Measurements from ENCODE around the gene TBL1X.
"Not testable (repeated sequence)": the region's sequence is repeated elsewhere in the genome, so short reads cannot be mapped to it uniquely, and the experiment has no call there.

The TBL1X gene

DNA sequence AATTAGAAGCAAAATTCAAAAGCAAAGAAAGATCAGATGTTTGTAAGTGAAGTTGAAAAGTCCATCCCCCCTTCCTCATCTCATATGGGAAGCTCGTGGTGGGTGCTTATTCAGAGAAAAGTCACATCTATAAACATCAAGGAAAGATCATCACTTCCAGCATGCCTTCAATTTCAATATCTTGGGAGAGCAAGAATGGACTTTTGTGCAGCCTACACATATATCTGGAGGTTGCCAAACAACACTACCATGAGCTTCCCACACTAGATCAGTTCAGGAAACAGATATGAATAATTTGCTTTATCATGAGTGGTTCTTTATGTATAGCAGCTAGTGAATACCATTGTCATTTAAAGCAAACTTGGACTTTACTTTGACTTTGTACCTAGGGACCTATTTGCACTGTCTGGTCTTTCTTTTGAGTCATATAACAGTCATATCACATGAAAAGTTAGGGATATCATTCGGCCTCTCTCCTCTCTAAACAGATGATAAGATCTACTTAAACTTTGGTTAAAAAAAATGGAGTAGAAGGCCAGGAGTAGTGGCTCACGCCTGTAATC is 5.6 kb upstream of the TBL1X start:
- DNase-seq (ENCODE audit: low read depth in 2 of 2): no peak

DNA sequence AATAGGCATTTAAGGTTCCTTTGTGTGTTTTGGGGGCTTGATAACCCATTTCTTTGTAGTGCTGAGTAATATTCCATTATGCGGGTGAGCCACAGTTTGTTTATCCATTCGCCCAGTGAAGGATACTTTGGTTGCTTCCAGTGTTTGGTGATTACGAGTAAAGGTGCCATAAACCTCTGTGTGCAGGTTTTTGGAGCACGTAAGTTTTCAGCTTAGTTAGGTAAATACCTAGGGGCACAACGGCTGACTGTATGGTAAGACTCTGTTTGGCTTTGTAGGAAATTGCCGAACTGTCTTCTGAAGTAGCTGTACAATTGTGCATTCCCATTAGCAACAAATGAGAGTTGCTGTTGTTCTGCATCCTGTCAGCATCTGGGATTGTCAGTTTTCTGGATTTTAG is 3.8 kb upstream of the TBL1X start:
- no peak for DNase-seq (ENCODE audit: low read depth in 2 of 2)

DNA sequence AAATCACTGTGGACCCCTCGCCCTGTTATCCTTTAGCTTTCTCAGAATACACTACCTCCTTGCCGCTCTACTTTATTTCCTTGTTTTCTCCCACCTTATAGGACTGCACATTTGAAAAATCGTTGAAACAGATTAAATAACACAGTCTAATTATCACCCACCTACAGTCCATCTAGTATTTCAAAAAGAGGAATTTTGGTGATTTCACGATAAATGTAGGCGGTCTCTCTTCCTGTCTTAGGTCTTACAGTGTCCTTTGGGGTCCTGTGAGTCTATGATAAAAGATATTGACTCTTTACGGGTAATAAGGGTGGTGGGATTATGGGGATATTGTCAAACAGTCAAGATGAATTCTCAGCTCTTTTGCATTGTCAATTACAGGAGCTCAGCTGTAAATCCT is 2.4 kb upstream of the TBL1X start:
- no peak for DNase-seq (ENCODE audit: low read depth in 2 of 2)

DNA sequence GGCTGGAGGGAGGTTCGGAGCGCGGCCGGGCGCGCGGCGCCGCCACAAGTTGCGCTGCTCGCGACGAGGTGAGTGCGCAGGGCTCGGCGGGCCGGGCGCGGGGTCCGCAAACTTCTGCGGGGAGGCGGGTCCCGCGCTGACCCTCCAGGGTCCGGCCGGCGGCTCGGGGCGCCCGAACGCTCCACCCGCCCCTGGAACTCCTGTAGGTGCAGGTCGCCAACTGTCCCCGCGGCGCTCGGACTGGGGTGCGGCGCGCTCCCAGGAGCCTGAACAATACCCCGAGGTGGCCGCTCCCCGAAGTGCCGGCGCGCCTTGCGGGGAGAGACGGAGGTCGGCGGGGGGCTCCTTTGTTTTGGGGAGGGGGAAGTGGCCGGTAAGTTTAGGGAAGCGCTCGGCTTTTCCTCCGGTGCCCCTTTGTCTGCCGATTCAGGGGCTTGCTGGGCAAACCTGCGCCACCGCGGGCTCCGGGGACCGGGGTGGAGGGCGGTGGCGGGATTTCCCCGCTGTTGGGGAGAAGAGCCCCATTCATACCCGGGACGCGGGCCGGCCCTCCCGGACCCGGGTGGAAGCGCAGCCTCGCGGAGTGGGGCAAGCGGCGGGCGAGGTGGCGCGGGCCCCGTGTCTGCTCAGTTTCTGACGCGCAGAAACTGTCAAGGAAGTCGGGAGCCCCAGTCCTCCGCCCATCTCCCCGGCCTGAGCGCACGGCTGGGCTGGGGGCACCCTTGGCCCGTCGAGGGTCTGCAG is 694 bp downstream of the TBL1X start:
- DNase-seq (ENCODE audit: low read depth in 2 of 2): no peak

DNA sequence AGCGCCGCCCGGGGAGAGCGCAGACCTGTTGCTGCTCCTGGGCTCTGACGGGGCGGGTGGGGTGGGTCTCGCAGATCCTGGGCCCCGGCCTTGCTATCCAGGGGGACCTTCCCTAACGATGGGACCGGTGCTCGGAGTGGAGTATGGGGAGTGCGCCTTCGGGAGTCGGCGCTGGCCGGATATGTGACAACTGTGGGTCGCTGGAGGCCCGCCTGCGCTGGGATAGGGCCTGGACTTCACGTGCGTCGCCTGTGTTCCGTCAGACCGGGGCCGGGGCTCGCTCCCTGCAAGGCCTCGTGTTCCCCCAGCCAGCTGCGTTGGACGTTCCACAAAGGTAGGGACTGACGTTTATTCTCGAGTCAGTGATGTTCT is 1.3 kb downstream of the TBL1X start:
- DNase-seq (ENCODE audit: low read depth in 2 of 2): no peak

DNA sequence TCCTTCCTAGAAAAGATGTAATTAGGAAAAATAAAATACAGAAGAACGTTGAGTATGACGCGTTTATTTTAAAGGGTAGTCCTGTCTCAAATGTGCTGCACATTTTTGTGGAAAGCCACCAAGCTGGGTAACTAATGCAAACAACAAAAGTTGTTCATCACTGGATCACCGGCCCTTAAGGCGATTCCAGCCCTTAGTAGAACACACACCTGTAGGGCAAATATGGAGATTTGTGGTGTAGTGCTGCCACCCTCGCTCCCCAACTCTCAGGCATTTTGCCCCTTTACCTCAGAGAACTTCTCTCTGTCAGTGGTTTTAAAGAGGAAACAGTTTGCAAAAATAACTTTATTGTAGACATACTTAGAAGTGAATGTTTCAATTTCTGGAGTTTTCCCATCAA is 1.9 kb downstream of the TBL1X start:
- DNase-seq (ENCODE audit: low read depth in 2 of 2): no peak

DNA sequence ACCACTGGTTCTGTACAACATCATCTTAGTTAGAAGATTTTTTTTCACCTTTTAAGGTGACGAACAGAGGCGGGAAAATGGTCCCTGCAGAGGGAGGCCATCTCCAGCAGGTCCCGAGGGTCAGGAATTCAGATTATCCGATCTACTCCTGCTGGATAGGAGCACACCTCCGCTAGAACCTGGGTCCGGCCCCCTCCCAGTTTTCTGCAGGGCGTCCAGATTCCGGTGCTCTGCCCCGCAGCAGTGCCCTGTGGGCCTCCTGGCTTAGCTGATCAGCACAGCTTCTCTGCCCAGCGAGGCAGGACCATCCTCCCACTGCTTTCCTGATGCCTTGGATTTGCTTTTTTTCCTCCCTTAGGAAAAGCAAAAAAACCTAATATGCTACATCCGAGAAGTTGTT is 2.3 kb downstream of the TBL1X start:
- DNase-seq (ENCODE audit: low read depth in 2 of 2): no peak

DNA sequence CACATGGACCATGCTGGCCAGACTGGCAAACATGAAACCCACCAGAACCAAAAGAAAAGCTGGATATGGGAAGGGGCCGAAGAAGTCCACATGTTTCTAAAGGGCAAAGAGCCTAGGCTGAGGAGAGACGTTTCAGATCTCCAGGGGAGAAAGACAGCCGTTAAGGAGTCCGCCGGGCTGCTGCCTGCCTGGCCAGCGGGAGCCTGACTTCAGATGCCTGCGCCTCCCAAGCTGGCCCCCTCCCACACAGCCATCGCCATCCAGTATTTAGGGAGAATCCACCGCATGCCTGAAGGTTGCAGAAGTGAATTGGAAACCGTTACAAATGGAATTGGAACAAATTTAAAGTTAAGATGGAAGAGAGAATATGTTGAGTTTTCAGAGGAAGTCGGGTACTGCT is 2.9 kb downstream of the TBL1X start:
- no peak for DNase-seq (ENCODE audit: low read depth in 2 of 2)

DNA sequence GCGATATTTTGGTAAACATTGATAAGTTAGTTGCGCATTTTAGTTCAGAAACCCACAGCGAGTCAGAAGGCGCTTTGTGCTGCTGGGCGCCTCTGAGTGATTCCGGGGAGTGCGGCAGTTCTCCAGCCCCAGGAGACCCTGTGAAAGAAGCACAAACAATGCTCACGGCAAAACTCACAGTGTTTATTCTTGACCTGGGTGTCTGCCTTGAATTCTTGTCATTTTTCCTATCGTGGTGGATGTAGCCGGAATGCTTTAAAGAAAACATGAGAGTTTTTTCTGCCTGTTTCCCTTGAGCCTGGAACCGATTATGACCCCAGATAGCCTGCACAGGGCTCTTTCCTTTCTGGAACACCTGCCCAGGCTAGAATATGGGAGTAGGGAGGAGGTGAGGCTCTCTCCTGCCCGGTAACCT is 6.7 kb downstream of the TBL1X start:
- no peak for DNase-seq (ENCODE audit: low read depth in 2 of 2)

DNA sequence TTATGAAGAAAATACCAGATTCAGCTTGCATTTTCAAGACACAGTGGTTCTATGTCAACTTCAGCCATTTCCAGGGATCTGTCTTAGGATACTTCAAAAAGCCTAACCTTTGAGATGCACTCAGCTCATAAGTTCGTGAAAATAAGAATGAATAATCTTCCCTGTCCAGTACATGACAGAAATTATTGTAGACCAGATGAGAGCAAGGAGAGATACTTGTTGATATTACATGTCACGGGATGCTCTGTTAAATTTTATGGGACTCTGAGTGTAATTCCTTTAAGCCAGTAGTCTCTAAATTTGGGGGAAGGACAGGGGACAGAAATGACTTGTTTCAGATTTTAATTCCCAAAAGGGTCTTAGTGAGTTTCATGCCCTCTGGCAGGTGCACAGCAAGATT is 8.8 kb downstream of the TBL1X start:
- no peak for DNase-seq (ENCODE audit: low read depth in 2 of 2)

DNA sequence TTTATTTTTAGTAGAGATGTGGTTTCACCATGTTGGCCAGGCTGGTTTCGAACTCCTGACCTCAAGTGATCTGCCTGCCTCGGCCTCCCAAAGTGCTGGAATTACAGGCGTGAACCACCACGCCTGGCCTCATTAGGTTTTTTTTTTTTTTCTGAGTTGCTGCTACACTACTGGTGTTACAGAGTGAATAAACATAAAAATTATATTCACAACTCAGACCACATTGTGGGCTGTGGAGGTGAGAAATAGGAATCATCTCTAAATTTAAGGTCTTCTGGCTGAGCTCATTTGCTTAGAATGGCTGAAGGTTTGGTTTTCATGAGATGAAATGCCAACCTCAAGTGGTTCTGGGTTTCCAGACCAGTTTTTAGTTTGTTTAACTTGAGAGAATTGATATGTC is 10.6 kb downstream of the TBL1X start:
- not testable (repeated sequence) for DNase-seq (ENCODE audit: low read depth in 2 of 2)

DNA sequence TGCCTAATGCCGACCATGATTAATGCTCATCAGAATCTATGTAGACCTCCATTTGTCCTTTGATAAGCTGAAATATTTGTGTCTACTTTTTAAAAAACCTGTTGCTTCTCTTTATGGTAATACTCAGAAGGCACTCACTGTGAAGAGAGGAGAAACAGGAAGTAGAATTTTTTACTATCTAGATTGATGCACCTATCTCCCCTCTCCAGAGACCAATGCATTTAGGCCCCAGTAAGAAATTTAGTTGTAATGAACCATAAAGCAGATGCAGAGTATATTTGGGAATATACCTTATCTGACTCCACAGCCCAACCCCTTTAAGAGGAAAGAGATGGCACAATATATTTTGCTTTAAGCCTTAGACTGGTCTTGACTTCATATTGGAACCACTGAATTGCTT is 11.1 kb downstream of the TBL1X start:
- DNase-seq (ENCODE audit: low read depth in 2 of 2): no peak

DNA sequence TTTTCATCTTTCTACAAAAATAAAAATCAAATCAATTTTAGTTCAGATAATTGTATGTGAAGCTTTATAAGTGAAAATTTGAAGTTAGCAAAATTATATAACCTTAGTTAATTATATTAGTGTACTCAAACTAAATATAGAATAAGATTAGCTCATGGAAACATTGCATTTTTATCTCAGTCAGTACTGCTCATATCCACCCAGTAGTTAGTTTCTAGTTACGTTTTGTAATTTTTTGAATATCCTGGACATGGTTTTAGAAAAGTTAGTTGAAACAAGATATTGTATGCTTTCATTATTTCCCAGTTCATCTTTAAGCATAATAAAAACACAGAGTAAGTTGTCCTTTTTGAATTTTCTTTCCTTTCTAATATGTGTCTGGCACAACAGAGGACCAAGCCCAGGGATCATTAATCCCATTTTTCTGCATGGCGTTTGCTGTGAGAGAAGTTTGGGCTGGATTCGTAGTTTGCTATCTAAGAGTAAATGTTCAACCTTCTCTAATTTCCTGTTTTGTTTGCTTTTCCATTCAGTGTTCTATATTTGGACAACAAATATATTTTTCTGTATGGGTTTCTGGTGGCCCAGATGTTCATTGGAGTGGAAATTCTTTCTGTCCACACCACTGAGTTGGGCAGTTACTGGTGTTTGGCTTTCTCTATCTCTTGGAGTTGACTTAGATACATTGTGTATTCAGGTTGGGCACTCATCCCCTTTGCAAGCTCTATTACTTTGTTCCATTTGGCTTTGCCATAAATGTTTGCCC is 12.1 kb downstream of the TBL1X start:
- DNase-seq (ENCODE audit: low read depth in 2 of 2): no peak

DNA sequence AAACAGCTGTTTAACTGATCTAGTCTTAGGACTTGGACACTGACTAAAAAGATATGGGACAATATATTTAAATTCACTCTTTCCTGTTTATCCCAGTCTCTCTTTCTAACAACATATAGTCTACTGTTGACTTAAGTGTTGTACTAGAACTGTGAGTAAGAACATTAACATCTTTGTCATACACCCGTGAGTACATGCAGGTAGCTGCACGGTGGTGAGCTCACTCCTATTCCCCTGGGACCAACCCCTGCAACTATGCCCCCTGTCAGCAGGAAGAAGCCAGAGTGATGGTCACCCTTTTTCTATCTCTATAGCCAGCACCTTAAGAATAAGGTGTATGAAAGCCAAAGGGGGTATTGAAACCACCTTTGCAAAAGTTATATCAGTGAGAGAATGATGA is 17.6 kb downstream of the TBL1X start:
- DNase-seq (ENCODE audit: low read depth in 2 of 2): no peak

DNA sequence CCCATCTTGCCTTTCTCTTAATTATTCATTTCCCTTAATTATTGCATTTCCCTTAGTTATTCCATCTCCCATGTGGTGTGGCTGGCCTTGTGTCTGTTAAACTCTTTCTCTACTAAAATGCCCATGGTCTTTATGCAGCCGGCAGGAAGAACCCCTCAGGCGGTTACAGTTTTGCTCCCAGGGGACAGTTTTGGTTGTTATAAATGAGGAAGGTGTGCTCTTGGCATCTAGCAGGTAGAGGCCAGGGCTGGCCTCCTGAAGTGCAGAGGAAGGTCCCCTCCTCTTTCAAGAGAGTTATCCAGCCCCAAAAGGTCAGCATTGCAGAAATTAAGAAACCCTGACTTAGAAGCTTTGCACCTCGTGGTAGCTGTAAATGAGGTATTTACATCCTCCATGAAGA is 18.0 kb downstream of the TBL1X start:
- no peak for DNase-seq (ENCODE audit: low read depth in 2 of 2)

DNA sequence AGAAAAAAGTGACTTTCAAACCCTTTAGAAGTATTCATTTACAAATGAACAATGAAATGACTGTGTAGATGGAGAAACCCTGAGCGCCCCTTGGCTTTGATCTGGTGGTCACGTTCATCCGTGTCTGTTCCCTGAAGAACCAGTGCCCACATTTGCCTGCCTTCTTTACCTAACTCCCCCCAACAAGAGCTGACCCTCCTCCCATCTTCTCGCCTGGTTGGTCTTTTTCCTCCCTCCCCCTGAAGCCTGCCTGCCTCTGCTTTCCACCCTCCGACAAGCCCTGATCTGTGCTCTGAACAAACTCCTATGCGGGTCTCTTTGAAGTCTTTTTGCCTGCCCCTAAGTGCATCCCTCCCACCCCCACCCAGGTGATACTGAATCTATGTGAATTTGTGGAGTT is 18.5 kb downstream of the TBL1X start:
- no peak for DNase-seq (ENCODE audit: low read depth in 2 of 2)

DNA sequence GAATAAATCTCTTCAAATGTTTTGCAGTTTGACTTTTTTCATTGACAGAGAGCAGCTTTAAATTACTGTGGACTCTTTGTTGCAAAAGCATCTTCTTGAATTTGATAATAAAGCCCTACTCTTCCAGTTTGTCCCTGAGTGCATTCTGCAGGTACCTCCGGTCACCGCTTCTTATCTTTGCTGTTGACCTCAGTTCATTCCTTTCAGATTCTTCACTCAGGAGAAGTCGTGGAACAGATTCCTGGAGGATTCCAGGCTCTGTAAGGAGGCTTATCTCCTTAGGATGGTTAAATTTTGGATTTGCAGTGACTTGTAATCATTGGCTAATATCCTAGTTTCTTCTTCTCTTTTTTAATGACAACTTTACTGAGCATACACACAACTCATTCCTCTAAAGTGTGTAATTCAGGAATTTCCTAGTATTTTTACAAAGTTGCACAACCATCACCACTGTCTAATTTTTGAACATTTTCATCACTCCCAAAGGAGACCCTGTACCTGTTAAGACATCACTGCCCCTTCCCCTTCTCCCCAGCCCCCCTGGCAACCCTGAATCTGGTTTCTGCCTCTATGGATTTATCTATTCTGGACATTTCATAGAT is 22.0 kb downstream of the TBL1X start:
- DNase-seq (ENCODE audit: low read depth in 2 of 2): no peak

DNA sequence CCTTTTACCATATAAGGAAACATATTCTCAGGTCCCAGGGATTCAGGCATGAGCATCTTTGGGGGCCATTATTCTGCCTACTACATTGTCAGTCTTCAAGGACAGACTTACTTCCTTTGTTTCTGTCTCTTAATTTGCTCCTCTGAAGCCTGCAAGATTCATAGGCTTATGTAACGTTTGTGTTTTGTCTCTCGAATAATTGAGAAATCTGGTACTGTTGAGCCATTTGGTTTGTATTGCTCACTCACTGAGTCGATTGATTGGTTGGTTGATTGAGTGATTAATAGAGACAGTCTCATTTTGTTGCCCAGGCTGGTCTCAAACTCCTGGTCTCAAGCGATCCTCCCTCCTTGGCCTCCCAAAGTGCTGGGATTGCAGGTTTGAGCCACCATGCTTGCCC is 23.7 kb downstream of the TBL1X start:
- DNase-seq (ENCODE audit: low read depth in 2 of 2): no peak

DNA sequence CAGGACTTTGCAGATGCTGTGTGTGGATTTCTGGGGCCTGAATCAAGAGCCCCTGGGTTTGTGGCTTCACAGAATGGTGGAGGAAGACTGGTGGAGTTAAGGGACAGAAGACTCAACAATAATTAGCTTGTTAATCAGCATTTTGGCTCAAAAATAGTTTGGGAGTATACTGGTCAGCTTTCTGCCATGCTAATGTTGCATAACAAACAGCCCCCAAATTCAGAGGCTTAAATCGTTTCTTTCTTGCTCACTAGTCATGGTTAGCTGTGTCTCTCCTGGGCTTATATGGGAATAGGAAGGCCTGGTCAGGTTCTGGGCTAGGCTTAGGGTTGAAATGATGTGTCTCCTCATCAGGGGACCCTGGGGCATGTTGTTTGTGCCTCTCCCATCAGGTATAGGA is 24.4 kb downstream of the TBL1X start:
- no peak for DNase-seq (ENCODE audit: low read depth in 2 of 2)

DNA sequence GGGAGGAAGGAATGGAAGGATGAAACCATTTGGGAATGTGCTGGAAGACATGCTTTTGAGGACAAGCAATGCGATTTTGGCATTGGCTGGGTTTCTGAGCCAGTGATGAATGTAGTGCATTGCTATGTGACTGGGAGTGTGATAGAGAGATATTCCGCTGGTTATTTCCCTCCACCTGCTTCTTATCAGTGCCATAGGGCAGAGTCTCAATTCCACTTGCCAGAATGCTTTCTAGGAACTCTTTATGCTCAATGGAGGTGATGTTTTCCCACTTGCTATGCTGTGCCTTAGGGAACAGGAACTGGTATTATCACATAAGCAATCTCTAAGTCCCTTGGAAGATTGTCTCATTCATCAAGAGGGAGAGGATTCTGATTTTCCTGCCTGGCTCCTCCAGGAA is 28.0 kb downstream of the TBL1X start:
- no peak for DNase-seq (ENCODE audit: low read depth in 2 of 2)

DNA sequence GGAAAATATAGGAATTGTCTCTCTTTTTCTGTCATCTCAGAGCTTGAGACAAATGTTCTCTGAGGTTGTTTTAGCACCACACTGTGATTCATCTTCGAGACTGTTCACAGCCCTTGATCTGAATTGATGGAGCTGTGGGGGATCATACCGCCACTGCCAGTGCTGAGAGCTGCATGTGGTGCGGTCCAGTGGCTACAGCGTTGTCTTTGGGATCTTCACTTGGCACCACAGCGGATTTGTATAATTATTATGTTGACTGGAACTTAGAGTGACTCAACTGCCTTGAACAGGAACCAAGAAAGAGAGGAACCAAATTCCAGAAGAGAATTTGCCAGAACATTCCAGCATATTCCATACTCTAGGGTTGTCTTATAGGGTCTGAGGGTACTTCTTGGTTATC is 29.1 kb downstream of the TBL1X start:
- DNase-seq (ENCODE audit: low read depth in 2 of 2): no peak

DNA sequence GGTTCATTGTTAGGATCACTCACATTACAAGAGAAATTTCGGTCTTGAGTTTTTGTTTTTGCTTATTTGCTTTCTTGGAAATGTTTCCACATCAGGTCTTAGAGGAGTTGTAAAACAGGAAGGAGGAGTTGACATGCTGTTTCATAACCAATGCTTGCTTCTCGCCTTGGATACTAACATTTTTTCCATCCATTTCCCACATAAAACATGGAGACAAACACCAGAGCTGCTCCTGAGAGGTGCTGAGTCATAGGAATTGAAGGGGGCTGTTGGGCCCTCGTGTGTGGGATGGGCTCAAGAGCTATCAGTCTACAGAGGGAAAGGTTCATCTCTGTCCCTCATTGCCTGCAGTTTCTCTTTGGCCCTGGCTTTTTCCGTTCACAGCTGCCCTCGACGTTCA is 29.9 kb downstream of the TBL1X start:
- no peak for DNase-seq (ENCODE audit: low read depth in 2 of 2)

DNA sequence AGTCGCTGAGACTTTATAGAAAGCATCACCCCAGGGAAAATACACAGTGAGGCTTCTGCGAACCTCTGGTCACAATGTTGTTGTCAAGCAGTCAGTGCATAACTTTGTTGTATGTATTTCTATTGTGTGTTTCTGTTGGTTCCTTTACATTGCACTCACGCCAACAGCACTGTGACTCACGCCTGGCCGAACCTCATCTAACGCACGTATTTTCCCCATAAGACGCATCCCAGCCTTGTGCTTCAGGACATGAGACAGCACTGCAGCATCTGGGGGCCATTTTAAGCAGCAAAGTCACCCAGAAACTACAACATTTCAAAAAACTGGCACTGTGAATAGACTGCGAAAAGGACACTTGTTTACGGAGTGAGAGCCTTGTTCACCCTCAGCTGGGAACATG is 30.6 kb downstream of the TBL1X start:
- DNase-seq (ENCODE audit: low read depth in 2 of 2): no peak

Measured in stimulated activated CD8-positive, alpha-beta memory T cell treated with anti-CD3 and anti-CD28 coated beads, Interleukin-2, amount 100 ng/mL, for 1 hour (primary cell).